Type B pancreatic cell (in vitro differentiated cells): ENCODE data around the gene UTP11. TPM values are rescaled to one million over a fixed set of nuclear protein-coding genes. Genes with fewer than 3 reads are reported as not detected.

Experiments
- DNase-seq: peaks from one replicate; pipeline ENCODE4 v3.0.0; 2021; ENCODE audit warnings: mixed read lengths; ENCODE audit not compliant: unreplicated experiment; ENCODE audit errors: extremely low spot score
- H3K27ac Mint-ChIP-seq: 2 replicates; pipeline ENCODE4 v1.8.0; 2021; ENCODE audit warnings: mild to moderate bottlenecking, mixed read lengths
- H3K27me3 Mint-ChIP-seq: 2 replicates; pipeline ENCODE4 v1.8.0; 2021; ENCODE audit warnings: mixed read lengths
- H3K36me3 Mint-ChIP-seq: 2 replicates; pipeline ENCODE4 v1.8.0; 2021; ENCODE audit warnings: mixed read lengths
- H3K4me1 Mint-ChIP-seq: one replicate; pipeline ENCODE4 v1.8.0; 2021; ENCODE audit warnings: mixed read lengths; ENCODE audit not compliant: unreplicated experiment
- H3K4me3 Mint-ChIP-seq: 2 replicates; pipeline ENCODE4 v1.8.0; 2021; ENCODE audit warnings: mild to moderate bottlenecking, mixed read lengths
- H3K9me3 Mint-ChIP-seq: 2 replicates; pipeline ENCODE4 v1.8.0; 2021; ENCODE audit warnings: mixed read lengths
- CTCF ChIP-seq: fragments of 200-600 bp; sonication (generic); conservative IDR thresholded peaks from 2 replicates; pipeline ENCODE4 v1.5.0; 2021; ENCODE audit warnings: antibody characterized with exemption, mild to moderate bottlenecking
- total RNA-seq: library from RNA; stranded (reverse); gene quantifications from 2 replicates; pipeline ENCODE4 v1.2.1, GENCODE V29; 2021; ENCODE audit warnings: low replicate concordance

Gene UTP11
- total RNA-seq, 1 donor from 2014 or later, result 33.1 TPM

GRCh38 chr1:38051079-38051543, 38.6 kb downstream of the UTP11 start:
- Mint-ChIP-seq H3K27ac (no peak overlapping the region), H3K4me3 (no peak overlapping the region), H3K9me3 (no peaks in the 10 kb centered on the region), H3K36me3 (no peaks in the 10 kb centered on the region), H3K4me1 (peaks cover 20% of the 10 kb centered on the region), H3K27me3 (peaks cover 75% of the 10 kb centered on the region)
- no peak for TF ChIP-seq CTCF
- no peak for DNase-seq

DNA sequence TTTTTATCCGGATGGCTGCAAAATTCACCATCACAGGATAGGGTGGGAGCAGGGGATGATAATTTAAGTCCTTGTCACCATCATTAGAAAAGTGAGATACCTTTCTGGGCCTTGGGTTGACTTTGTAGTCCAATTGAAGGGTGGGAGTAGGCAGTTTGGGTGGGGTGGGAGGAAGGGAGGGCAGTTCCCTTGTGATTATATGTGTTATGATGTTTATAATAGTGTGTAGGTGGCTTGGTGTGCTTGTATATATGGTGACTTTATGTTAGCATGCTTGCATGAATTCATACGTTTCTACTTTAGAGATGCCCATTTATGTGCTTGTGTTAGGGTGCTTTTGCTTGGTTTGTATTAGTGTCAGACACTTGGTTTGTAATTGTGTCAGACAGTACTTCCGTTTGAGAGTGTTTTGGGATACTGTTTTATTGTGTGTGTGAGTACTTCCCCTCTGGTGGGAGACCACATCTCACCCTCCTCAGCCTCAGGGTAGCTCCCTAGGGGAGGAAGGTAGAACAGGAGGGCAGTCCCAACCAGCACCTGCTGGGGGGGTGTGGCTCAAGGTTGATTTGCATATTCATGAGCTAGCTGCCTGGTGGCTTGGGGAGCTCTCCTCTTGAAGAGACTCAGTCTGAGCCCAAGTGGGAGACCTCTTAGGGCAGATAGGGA, 40.3 kb downstream of the UTP11 start:
- Mint-ChIP-seq H3K27ac (no peak overlapping the region), H3K4me3 (no peak overlapping the region)

DNA sequence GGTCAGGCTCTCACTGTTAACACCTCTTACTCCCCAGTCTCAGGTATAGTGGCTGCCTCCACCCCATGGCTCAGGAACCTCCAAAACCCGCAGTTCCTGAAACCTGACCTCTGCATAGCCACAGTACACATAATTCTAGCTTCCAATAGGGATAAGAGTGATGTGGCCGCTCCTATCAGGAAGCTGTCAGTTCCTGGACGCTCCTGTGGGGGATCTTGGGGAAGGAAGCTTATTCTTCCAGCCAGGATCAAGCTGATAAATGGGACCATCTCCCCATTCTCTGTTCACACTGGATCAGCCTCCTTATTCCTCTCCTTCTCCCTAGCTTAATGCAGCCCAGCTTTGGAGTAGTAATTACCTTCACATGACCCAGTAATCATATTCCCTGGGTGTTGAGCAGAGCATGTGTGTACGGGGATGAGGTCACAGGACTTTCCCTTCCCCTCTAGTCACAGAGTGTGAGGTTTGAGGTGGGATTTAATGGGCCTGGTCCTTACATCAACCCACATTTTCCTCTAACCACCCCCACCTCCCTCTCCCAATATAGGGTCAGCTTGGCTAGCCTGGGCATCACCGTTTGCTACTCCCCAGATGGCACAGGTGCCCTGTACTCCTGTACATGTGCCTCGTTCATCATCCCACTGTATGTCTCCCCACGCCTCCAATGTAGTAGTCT, 41.0 kb downstream of the UTP11 start:
- Mint-ChIP-seq H3K4me1 (peaks cover 20% of the 10 kb centered on the region), H3K27me3 (peaks cover 70% of the 10 kb centered on the region), H3K36me3 (no peaks in the 10 kb centered on the region), H3K4me3 (no peak overlapping the region), H3K9me3 (no peaks in the 10 kb centered on the region), H3K27ac (no peak overlapping the region)
- no peak for DNase-seq
- no peak for TF ChIP-seq CTCF

More for the DNA sequence above, 40.3 kb downstream of the UTP11 start:
- DNase-seq, result no peak
- Mint-ChIP-seq H3K9me3 (no peaks in the 10 kb centered on the region), H3K27me3 (peaks cover 72% of the 10 kb centered on the region), H3K4me1 (peaks cover 20% of the 10 kb centered on the region), H3K36me3 (no peaks in the 10 kb centered on the region)
- TF ChIP-seq CTCF, result no peak

DNA sequence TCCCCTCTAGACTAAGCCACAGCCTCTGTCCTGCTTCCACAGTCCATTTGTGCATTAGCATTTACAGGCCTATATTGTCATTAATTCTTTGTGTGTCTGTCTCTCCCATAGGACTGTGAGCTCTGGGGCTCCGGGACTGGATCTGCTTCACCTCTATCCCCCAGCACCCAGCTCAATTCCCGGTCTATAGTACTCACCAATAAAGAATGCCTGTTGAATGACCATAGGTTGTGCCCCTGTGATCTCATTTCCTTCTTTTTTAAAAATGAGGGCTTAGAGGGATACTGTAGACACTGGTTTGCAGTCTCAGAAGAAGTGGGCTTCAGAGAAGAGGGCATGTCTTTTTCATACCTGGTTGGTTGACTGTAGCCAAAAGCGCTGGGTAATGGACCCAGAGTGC, 42.9 kb downstream of the UTP11 start:
- H3K27me3 Mint-ChIP-seq, result peaks cover 61% of the 10 kb centered on the region
- H3K36me3 Mint-ChIP-seq, result no peaks in the 10 kb centered on the region
- H3K4me1 Mint-ChIP-seq, result peaks cover 16% of the 10 kb centered on the region
- no peak for TF ChIP-seq CTCF
- H3K27ac Mint-ChIP-seq, result no peak overlapping the region
- no peak for DNase-seq
- H3K4me3 Mint-ChIP-seq, result no peak overlapping the region
- H3K9me3 Mint-ChIP-seq, result no peaks in the 10 kb centered on the region

GRCh38 chr1:38055965-38056364, 43.4 kb downstream of the UTP11 start:
- TF ChIP-seq CTCF, result no peak
- no peak overlapping the region for H3K4me3 Mint-ChIP-seq
- H3K4me1 Mint-ChIP-seq, result peaks cover 14% of the 10 kb centered on the region
- no peak overlapping the region for H3K27ac Mint-ChIP-seq
- no peaks in the 10 kb centered on the region for H3K36me3 Mint-ChIP-seq
- no peak for DNase-seq
- H3K9me3 Mint-ChIP-seq, result no peaks in the 10 kb centered on the region
- peaks cover 59% of the 10 kb centered on the region for H3K27me3 Mint-ChIP-seq
